HepG2 (cell line): ENCODE measurements around the gene DGCR8. TPM values are rescaled to one million over a fixed set of nuclear protein-coding genes. Genes with fewer than 3 reads are reported as not detected.
A peak's percentile ranks its signal among the peaks of the same experiment; 100 is the strongest.

Experiments
- ARNTL ChIP-seq: sonication (generic); formaldehyde crosslinking; IDR thresholded peaks from 2 replicates; pipeline ENCODE4 v1.4.0; 2020; ENCODE audit warnings: mild to moderate bottlenecking, missing genetic modification reagents
- CAMTA2 ChIP-seq: sonication (generic); formaldehyde crosslinking; IDR thresholded peaks from 2 replicates; pipeline ENCODE4 v1.4.0; 2020; ENCODE audit warnings: mild to moderate bottlenecking, missing genetic modification reagents, borderline replicate concordance
- GTF2F1 ChIP-seq: fragments of 150-350 bp; IDR thresholded peaks from 2 replicates; pipeline ENCODE4 v1.6.1; 2014; ENCODE audit warnings: low read length
- HOXA3 ChIP-seq: sonication (generic); formaldehyde crosslinking; IDR thresholded peaks from 2 replicates; pipeline ENCODE4 v1.5.0; 2020; ENCODE audit warnings: missing genetic modification reagents
- MLXIP ChIP-seq: sonication (generic); formaldehyde crosslinking; IDR thresholded peaks from 2 replicates; pipeline ENCODE4 v1.9.0; 2021; ENCODE audit warnings: missing genetic modification reagents, borderline replicate concordance
- NR0B2 ChIP-seq: sonication (generic); formaldehyde crosslinking; IDR thresholded peaks from 2 replicates; pipeline ENCODE4 v1.4.0; 2020; ENCODE audit warnings: mild to moderate bottlenecking, missing genetic modification reagents
- POLR2AphosphoS5 ChIP-seq: IDR thresholded peaks from 2 replicates; pipeline ENCODE4 v1.6.1; 2012; ENCODE audit warnings: low read depth, low read length
- RFX3 ChIP-seq: IDR thresholded peaks from 2 replicates; pipeline ENCODE4 v1.6.1; 2016; ENCODE audit warnings: missing biosample characterization, missing genetic modification reagents
- TAF1 ChIP-seq: sonication (generic); formaldehyde crosslinking; IDR thresholded peaks from 2 replicates; pipeline ENCODE4 v1.4.0; 2020; ENCODE audit warnings: missing genetic modification reagents
- TEAD3 ChIP-seq: optimal IDR thresholded peaks from 2 replicates; pipeline ENCODE3; 2016; ENCODE audit warnings: borderline replicate concordance
- ZBTB10 ChIP-seq: sonication (generic); formaldehyde crosslinking; IDR thresholded peaks from 2 replicates; pipeline ENCODE4 v1.4.0; 2020; ENCODE audit warnings: missing genetic modification reagents, borderline replicate concordance
- ZBTB8A ChIP-seq: sonication (generic); formaldehyde crosslinking; IDR thresholded peaks from 2 replicates; pipeline ENCODE4 v1.4.0; 2020; ENCODE audit warnings: mild to moderate bottlenecking, low read depth, missing genetic modification reagents, borderline replicate concordance
- ZFP41 ChIP-seq: sonication (generic); formaldehyde crosslinking; IDR thresholded peaks from 2 replicates; pipeline ENCODE4 v1.4.0; 2020; ENCODE audit warnings: mild to moderate bottlenecking, missing genetic modification reagents, borderline replicate concordance
- ZFX ChIP-seq: sonication (generic); formaldehyde crosslinking; IDR thresholded peaks from 2 replicates; pipeline ENCODE4 v1.4.0; 2020; ENCODE audit warnings: mild to moderate bottlenecking, low read depth, missing genetic modification reagents, moderate library complexity
- ZKSCAN8 ChIP-seq: IDR thresholded peaks from 2 replicates; pipeline ENCODE4 v1.6.1; 2016; ENCODE audit warnings: borderline replicate concordance, missing genetic modification reagents, missing compliant biosample characterization
- ZNF33B ChIP-seq: sonication (generic); formaldehyde crosslinking; IDR thresholded peaks from 2 replicates; pipeline ENCODE4 v1.5.1; 2020; ENCODE audit warnings: mild to moderate bottlenecking, missing genetic modification reagents
- ZNF552 ChIP-seq: sonication (generic); formaldehyde crosslinking; IDR thresholded peaks from 2 replicates; pipeline ENCODE4 v1.9.0; 2022; ENCODE audit warnings: missing genetic modification reagents, mild to moderate bottlenecking, borderline replicate concordance
- ZNF644 ChIP-seq: IDR thresholded peaks from 2 replicates; pipeline ENCODE4 v1.6.1; 2016; ENCODE audit warnings: low read depth
- ZNF816 ChIP-seq: sonication (generic); formaldehyde crosslinking; IDR thresholded peaks from 2 replicates; pipeline ENCODE4 v1.8.0; 2022; ENCODE audit warnings: missing genetic modification reagents, mild to moderate bottlenecking, borderline replicate concordance
- polyA plus RNA-seq, 8 experiments: library from polyadenylated mRNA; depleted of rRNA in 3 of 8; stranded (reverse) in 7 of 8; unstranded in 1 of 8; fragments of >200 nt; fragmentation: Illumina TruSeq in 4 of 8; extraction: Trizol in 4 of 8; gene quantifications; 2 replicates each; pipeline versions ENCODE4 v1.2.1 to v1.2.3, GENCODE V29; 2011 to 2016; ENCODE audit warnings: low read depth in 4 of 8, missing spikeins in 1 of 8, mixed read lengths in 1 of 8; ENCODE audit not compliant: insufficient read depth in 1 of 8
- total RNA-seq, 5 experiments: library from RNA; depleted of rRNA; stranded (reverse); fragments of >200 nt; fragmentation: Illumina TruSeq; extraction: Trizol; gene quantifications; 2 replicates each; pipeline ENCODE4 v1.2.3, GENCODE V29; 2016; ENCODE audit warnings: low read depth in 1 of 5
- TF ChIP-seq, protein P1 (sequence below): sonication (generic); formaldehyde crosslinking; IDR thresholded peaks from 2 replicates; pipeline ENCODE4 v1.4.0; 2020; ENCODE audit warnings: missing genetic modification reagents, low read depth, mild to moderate bottlenecking, borderline replicate concordance
- TF ChIP-seq, protein P2 (sequence below): sonication (generic); formaldehyde crosslinking; IDR thresholded peaks from 2 replicates; pipeline ENCODE4 v1.4.0; 2020; ENCODE audit warnings: mild to moderate bottlenecking, missing genetic modification reagents, borderline replicate concordance

DGCR8 gene
- total and polyA plus RNA-seq, 2 of the 13 experiments (the other 11 are each of a cell fraction or from before 2014, with no cell fraction given), result 10.2 to 23.2 TPM

DNA sequence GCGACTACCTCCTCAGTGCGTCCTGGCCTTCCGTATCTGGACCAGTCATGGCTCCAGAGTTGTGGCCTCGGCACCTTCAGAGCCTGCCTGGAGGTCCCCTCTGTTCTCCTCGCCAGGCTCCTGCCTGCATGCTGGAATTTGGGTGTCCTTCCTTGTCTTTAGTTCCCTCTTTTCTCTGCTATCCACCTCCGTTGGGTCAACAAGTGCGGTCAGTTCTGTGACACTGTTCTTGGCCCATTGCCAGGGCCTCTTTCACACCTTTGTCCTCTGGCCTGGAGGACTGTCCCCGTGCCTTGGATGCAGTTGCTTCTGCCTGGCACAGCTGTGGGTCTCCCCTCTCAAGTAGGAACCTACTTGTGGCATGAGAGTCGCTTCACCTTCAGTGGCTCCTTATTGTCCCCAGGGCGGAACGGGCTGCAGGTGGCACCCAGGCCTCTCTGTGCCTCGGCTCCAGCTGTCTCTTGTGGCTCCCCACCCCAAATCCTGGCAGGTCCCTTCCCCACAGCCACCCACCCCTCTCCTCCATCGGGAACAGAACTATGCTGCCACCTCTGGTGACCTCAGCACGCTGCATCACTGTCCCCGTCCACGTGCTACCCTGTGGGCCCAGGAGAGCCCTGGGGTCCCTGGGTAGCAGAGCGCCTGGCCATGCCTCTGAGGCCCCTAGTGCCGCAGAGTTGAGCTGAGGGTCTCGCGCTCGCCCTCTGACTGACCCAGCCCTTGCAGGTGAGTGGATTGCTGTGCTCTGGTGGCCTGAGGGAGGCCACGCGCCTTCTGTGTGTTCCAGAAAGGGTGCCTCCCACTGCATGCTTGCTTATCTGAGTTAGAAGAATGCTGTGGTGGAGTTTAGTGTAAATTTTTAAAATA lies 4.7 kb downstream of the DGCR8 start (continued):
- TF ChIP-seq, protein P1, sequence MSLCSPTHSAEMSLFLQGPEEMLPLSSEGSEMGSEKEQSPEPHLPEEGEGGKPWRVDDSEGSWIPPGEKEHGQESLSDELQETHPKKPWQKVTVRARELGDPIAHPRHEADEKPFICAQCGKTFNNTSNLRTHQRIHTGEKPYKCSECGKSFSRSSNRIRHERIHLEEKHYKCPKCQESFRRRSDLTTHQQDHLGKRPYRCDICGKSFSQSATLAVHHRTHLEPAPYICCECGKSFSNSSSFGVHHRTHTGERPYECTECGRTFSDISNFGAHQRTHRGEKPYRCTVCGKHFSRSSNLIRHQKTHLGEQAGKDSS, result no peak
- no peak for TF ChIP-seq ZNF33B (CRISPR knock-in tag)
- TF ChIP-seq ZFP41 (CRISPR knock-in tag), result no peak
- TF ChIP-seq MLXIP, result no peak
- no peak for TF ChIP-seq ZNF552
- no peak for TF ChIP-seq ZKSCAN8
- no peak for TF ChIP-seq ZNF644 (CRISPR knock-in tag)
- TF ChIP-seq RFX3 (CRISPR knock-in tag), result no peak
- peak; percentile 25; the same call in 1 of the 2 replicates for TF ChIP-seq HOXA3
- no peak for TF ChIP-seq ZBTB10
- no peak for TF ChIP-seq ZBTB8A (CRISPR knock-in tag)
- no peak for TF ChIP-seq TEAD3
- no peak for TF ChIP-seq ZNF816 (CRISPR knock-in tag)
- TF ChIP-seq, protein P2, sequence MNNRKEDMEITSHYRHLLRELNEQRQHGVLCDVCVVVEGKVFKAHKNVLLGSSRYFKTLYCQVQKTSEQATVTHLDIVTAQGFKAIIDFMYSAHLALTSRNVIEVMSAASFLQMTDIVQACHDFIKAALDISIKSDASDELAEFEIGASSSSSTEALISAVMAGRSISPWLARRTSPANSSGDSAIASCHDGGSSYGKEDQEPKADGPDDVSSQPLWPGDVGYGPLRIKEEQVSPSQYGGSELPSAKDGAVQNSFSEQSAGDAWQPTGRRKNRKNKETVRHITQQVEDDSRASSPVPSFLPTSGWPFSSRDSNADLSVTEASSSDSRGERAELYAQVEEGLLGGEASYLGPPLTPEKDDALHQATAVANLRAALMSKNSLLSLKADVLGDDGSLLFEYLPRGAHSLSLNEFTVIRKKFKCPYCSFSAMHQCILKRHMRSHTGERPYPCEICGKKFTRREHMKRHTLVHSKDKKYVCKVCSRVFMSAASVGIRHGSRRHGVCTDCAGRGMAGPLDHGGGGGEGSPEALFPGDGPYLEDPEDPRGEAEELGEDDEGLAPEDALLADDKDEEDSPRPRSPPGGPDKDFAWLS (CRISPR knock-in tag), result no peak
- TF ChIP-seq TAF1 (CRISPR knock-in tag), result no peak
- TF ChIP-seq ARNTL (CRISPR knock-in tag), result peak; percentile 70; the same call in 1 of the 2 replicates
- no peak for TF ChIP-seq POLR2AphosphoS5
- TF ChIP-seq CAMTA2 (CRISPR knock-in tag), result no peak
- TF ChIP-seq NR0B2, result no peak
- no peak for TF ChIP-seq GTF2F1
- TF ChIP-seq ZFX (CRISPR knock-in tag), result peak; percentile 48; the same call in 1 of the 2 replicates
